SK-N-SH (cell line): ENCODE results near the gene HAND1.

Source experiments
- CTCF ChIP-seq: fragments of 200-600 bp; sonication (generic); IDR thresholded peaks from 2 replicates; pipeline ENCODE4 v1.6.1; 2017; ENCODE audit warnings: antibody characterized with exemption, mild to moderate bottlenecking, moderate library complexity
- EZH2phosphoT487 ChIP-seq: fragments of 200-600 bp; sonication (generic); IDR thresholded peaks from 2 replicates; pipeline ENCODE4 v1.6.1; 2017; ENCODE audit warnings: low read depth, mixed run types, mild to moderate bottlenecking, antibody characterized with exemption, moderate library complexity, borderline replicate concordance
- GABPA ChIP-seq: IDR thresholded peaks from 2 replicates; pipeline ENCODE4 v1.4.0; 2012; ENCODE audit warnings: low read depth, mild to moderate bottlenecking
- JUND ChIP-seq: IDR thresholded peaks from 2 replicates; pipeline ENCODE4 v1.4.0; 2012
- NRF1 ChIP-seq: IDR thresholded peaks from 2 replicates; pipeline ENCODE4 v1.6.1; 2012; ENCODE audit warnings: low read depth, mild to moderate bottlenecking, low read length
- REST ChIP-seq: IDR thresholded peaks from 2 replicates; pipeline ENCODE4 v1.6.1; 2012; ENCODE audit warnings: mild to moderate bottlenecking, low read depth, low read length, moderate library complexity

- TF ChIP-seq JUND: no peak
- TF ChIP-seq CTCF: no peak
- no peak for TF ChIP-seq GABPA
- no peak for TF ChIP-seq EZH2phosphoT487
- no peak for TF ChIP-seq REST
- TF ChIP-seq NRF1: no peak
Observed at GRCh38 chr5:154513669-154514084, 35.6 kb upstream of the HAND1 start.
